ENCODE results near the gene WTAP.
"Not testable (repeated sequence)": the region's sequence is repeated elsewhere in the genome, so short reads cannot be mapped to it uniquely, and the experiment has no call there.

Gene WTAP

GRCh38 chr6:159726918-159727716 lies at the start of gene WTAP:
TSS of gene WTAP (plus strand) at chr6:159727506. CDS start at chr6:159736266, 8,760 bp downstream.
- DNase-seq = peak; percentile 96

- no peak for DNase-seq
Observed at GRCh38 chr6:159677506-159678165, 49.7 kb upstream of the WTAP start.

- no peak for DNase-seq
Observed at GRCh38 chr6:159678574-159678973, 48.7 kb upstream of the WTAP start.

GRCh38 chr6:159679091-159680077 lies 47.9 kb upstream of the WTAP start:
- no peak for DNase-seq

- DNase-seq = no peak
Observed at GRCh38 chr6:159680104-159680503, 47.2 kb upstream of the WTAP start.

GRCh38 chr6:159681191-159681880 lies 46.0 kb upstream of the WTAP start:
- no peak for DNase-seq

- no peak for DNase-seq
Observed at GRCh38 chr6:159682295-159682694, 45.0 kb upstream of the WTAP start.

- no peak for DNase-seq
Observed at GRCh38 chr6:159682810-159683209, 44.5 kb upstream of the WTAP start.

- DNase-seq = no peak
Observed at GRCh38 chr6:159684013-159684304, 43.3 kb upstream of the WTAP start.

- DNase-seq = no peak
Observed at GRCh38 chr6:159686040-159686439, 41.3 kb upstream of the WTAP start.

- DNase-seq = no peak
Observed at GRCh38 chr6:159686703-159687102, 40.6 kb upstream of the WTAP start.

GRCh38 chr6:159687341-159687740 lies 40.0 kb upstream of the WTAP start:
- no peak for DNase-seq

GRCh38 chr6:159688266-159688905 lies 38.9 kb upstream of the WTAP start:
- no peak for DNase-seq

GRCh38 chr6:159689001-159689400 lies 38.3 kb upstream of the WTAP start:
- no peak for DNase-seq

- DNase-seq = not testable (repeated sequence)
Observed at GRCh38 chr6:159690135-159690534, 37.2 kb upstream of the WTAP start.

- peak; percentile 34 for DNase-seq
Observed at GRCh38 chr6:159691133-159691962, 36.0 kb upstream of the WTAP start.

GRCh38 chr6:159691963-159692287 lies 35.4 kb upstream of the WTAP start:
- DNase-seq = no peak

- DNase-seq = peak; percentile 38
Observed at GRCh38 chr6:159692303-159693127, 34.8 kb upstream of the WTAP start.

GRCh38 chr6:159693128-159693893 lies 34.0 kb upstream of the WTAP start, which contains the start of gene SOD2:
TSS of gene SOD2 (minus strand) at chr6:159693241. CDS start at chr6:159693167, 74 bp downstream.
- peak; percentile 66 for DNase-seq

Measured in NCI-H526 treated with DMSO at 0.1 percent for 48 hours (cell line).